HEK293 (cell line): ENCODE results near the gene ELAVL1.

Experiments used
- CTCF ChIA-PET: fragments of 350-600 bp; formaldehyde crosslinking; extraction: SDS; loops from one replicate; lab custom pipeline; 2021; ENCODE audit warnings: antibody characterized with exemption; lab: Yijun Ruan, JAX
- POLR2A ChIA-PET: fragments of 300-600 bp; formaldehyde crosslinking; extraction: SDS; loops from one replicate; lab custom pipeline; 2020; ENCODE audit warnings: antibody characterized with exemption, inconsistent platforms; lab: Yijun Ruan, JAX
- H3K27ac ChIP-seq: fragments of 200-500 bp; sonication (Bioruptor generic); 2 replicates; pipeline ENCODE4 v1.5.1; 2014; ENCODE audit warnings: low read depth, low read length, control low read depth, inconsistent platforms; ENCODE audit errors: extremely low read depth
- H3K36me3 ChIP-seq, 2 experiments: fragments of 200-500 bp in 1 of 2; sonication (Bioruptor generic) in 1 of 2; 1 replicate in 1 of 2; 2 replicates in 1 of 2; pipeline ENCODE4 v1.5.1; 2014 to 2017; ENCODE audit warnings: inconsistent platforms in 2 of 2, low read length in 2 of 2; ENCODE audit not compliant: control insufficient read depth in 2 of 2, insufficient read depth in 1 of 2
- H3K4me1 ChIP-seq: fragments of 200-500 bp; sonication (Bioruptor generic); 2 replicates; pipeline ENCODE4 v1.5.1; 2014; ENCODE audit warnings: mild to moderate bottlenecking, low read length, inconsistent platforms; ENCODE audit not compliant: control insufficient read depth, insufficient read depth
- H3K4me3 ChIP-seq: 2 replicates; pipeline ENCODE4 v1.5.1; 2011; ENCODE audit warnings: low read depth, mild to moderate bottlenecking, control low read depth, low read length, moderate library complexity
- H3K9me3 ChIP-seq: fragments of 200-500 bp; sonication (Bioruptor generic); 2 replicates; pipeline ENCODE4 v1.5.1; 2014; ENCODE audit warnings: low read depth, low read length, inconsistent platforms; ENCODE audit not compliant: control insufficient read depth, insufficient read depth
- EGR2 ChIP-seq: fragments of 450-650 bp; formaldehyde crosslinking; IDR thresholded peaks from 2 replicates; pipeline ENCODE4 v1.5.1; 2016; ENCODE audit warnings: low read depth, missing biosample characterization, missing genetic modification characterization
- GLIS1 ChIP-seq: fragments of 450-650 bp; formaldehyde crosslinking; IDR thresholded peaks from 2 replicates; pipeline ENCODE4 v1.5.1; 2016; ENCODE audit warnings: missing biosample characterization, missing genetic modification characterization
- KLF9 ChIP-seq: fragments of 450-650 bp; formaldehyde crosslinking; IDR thresholded peaks from 2 replicates; pipeline ENCODE4 v1.5.1; 2016; ENCODE audit warnings: missing biosample characterization, missing genetic modification characterization, low read depth
- SCRT1 ChIP-seq: fragments of 450-650 bp; formaldehyde crosslinking; IDR thresholded peaks from 2 replicates; pipeline ENCODE4 v1.5.1; 2016; ENCODE audit warnings: missing biosample characterization, missing genetic modification characterization, borderline replicate concordance
- SCRT2 ChIP-seq: fragments of 450-650 bp; formaldehyde crosslinking; IDR thresholded peaks from 2 replicates; pipeline ENCODE4 v1.5.1; 2016; ENCODE audit warnings: missing biosample characterization, missing genetic modification characterization
- SETDB1 ChIP-seq: IDR thresholded peaks from one replicate; pipeline ENCODE4 v1.6.1; 2017; ENCODE audit warnings: mild to moderate bottlenecking, low read length, moderate library complexity, mixed read lengths; ENCODE audit not compliant: insufficient read length
- TRIM28 ChIP-seq: IDR thresholded peaks from 2 replicates; pipeline ENCODE4 v1.6.1; 2011; ENCODE audit warnings: low read length, control low read depth, borderline replicate concordance
- ZBTB21 ChIP-seq: fragments of 450-650 bp; formaldehyde crosslinking; IDR thresholded peaks from 2 replicates; pipeline ENCODE4 v1.5.1; 2017; ENCODE audit warnings: missing biosample characterization, missing genetic modification characterization
- ZBTB6 ChIP-seq: fragments of 450-650 bp; formaldehyde crosslinking; IDR thresholded peaks from 2 replicates; pipeline ENCODE4 v1.5.1; 2017; ENCODE audit warnings: missing biosample characterization, missing genetic modification characterization
- ZFP69B ChIP-seq: fragments of 450-650 bp; formaldehyde crosslinking; IDR thresholded peaks from 2 replicates; pipeline ENCODE4 v1.5.1; 2016; ENCODE audit warnings: missing biosample characterization, missing genetic modification characterization
- ZNF16 ChIP-seq: fragments of 450-650 bp; formaldehyde crosslinking; IDR thresholded peaks from 2 replicates; pipeline ENCODE4 v1.5.1; 2016; ENCODE audit warnings: low read depth, missing biosample characterization, missing genetic modification characterization
- ZNF214 ChIP-seq: fragments of 450-650 bp; formaldehyde crosslinking; IDR thresholded peaks from 2 replicates; pipeline ENCODE4 v1.5.1; 2017; ENCODE audit warnings: missing biosample characterization, mild to moderate bottlenecking, missing genetic modification characterization, borderline replicate concordance
- ZNF274 ChIP-seq, 2 experiments: fragments of 200-500 bp in 1 of 2; fragments of 450-650 bp in 1 of 2; sonication (Bioruptor generic) in 1 of 2; formaldehyde crosslinking in 1 of 2; IDR thresholded peaks; 2 replicates each; pipeline versions ENCODE4 v1.5.1 to v1.6.1; 2014 to 2016; ENCODE audit warnings: borderline replicate concordance in 1 of 2, inconsistent platforms in 1 of 2, low read length in 1 of 2, missing biosample characterization in 1 of 2, missing genetic modification characterization in 1 of 2
- ZNF548 ChIP-seq: fragments of 450-650 bp; formaldehyde crosslinking; IDR thresholded peaks from 2 replicates; pipeline ENCODE4 v1.5.1; 2016; ENCODE audit warnings: missing biosample characterization, missing genetic modification characterization
- ZNF580 ChIP-seq: fragments of 450-650 bp; formaldehyde crosslinking; IDR thresholded peaks from 2 replicates; pipeline ENCODE4 v1.5.1; 2016; ENCODE audit warnings: missing biosample characterization, missing genetic modification characterization
- ZNF600 ChIP-seq: fragments of 450-650 bp; formaldehyde crosslinking; IDR thresholded peaks from 2 replicates; pipeline ENCODE4 v1.5.1; 2016; ENCODE audit warnings: missing biosample characterization, missing genetic modification characterization
- ZNF777 ChIP-seq: fragments of 450-650 bp; formaldehyde crosslinking; IDR thresholded peaks from 2 replicates; pipeline ENCODE4 v1.5.1; 2017; ENCODE audit warnings: missing biosample characterization, missing genetic modification characterization, borderline replicate concordance
- ZNF792 ChIP-seq: fragments of 450-650 bp; formaldehyde crosslinking; IDR thresholded peaks from 2 replicates; pipeline ENCODE4 v1.5.1; 2016; ENCODE audit warnings: missing biosample characterization, missing genetic modification characterization
- ZSCAN23 ChIP-seq: fragments of 450-650 bp; formaldehyde crosslinking; IDR thresholded peaks from 2 replicates; pipeline ENCODE4 v1.5.1; 2016; ENCODE audit warnings: missing biosample characterization, missing genetic modification characterization
- TF ChIP-seq, protein P1 (sequence below): fragments of 450-650 bp; IDR thresholded peaks from 2 replicates; pipeline ENCODE4 v1.5.1; 2018; ENCODE audit warnings: missing biosample characterization, missing genetic modification characterization

Gene ELAVL1

DNA sequence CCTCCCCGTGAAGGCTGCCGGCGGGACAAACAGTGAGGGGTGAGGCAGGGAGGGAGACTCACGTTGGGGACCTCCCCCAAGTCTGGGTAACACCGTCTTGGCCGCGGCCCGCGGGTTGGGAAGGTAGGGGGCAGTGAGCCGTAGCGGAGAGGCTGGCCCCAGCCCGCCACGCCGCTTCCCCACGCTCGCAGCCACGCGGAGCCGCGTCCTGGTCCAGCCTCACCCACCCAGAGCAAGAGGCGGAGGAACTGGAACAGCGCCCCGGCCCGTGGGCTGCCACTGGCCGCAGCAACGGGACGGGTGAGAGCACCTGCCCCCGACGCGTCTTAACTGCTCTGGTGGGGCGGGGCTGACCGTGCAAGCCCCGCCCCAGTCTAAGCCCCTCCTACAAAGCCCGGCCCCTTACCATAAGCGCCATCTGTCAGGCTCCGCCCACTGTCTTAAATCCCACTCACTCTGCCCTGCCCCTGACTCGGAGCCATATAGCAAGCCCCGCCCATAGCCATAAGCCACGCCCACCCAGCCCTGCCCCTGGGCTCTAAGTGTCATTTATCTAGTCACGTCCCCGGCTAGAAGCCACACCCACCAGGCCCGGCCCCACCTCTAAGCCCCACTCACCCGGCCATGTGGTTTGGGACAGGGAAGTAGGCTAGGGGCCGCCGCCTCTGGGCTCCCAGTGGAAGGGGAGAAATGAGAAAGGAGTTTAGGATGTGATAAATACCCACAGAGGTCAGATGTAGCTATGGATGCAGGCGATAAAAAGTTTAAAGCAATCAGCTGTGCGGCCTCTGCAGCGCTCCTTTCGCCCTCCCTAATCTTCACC is 45.0 kb upstream of the ELAVL1 start (continued):
- TF ChIP-seq GLIS1, result peak; percentile 15; the same call in 1 of the 2 replicates
- no peak for TF ChIP-seq ZNF580 (tag by site-specific recombination)
- TF ChIP-seq ZNF548 (tag by site-specific recombination), result no peak
- no peak for TF ChIP-seq ZNF16 (tag by site-specific recombination)
- TF ChIP-seq SCRT1 (tag by site-specific recombination), result no peak
- TF ChIP-seq SCRT2 (tag by site-specific recombination), result no peak
- no peak for TF ChIP-seq ZNF792 (tag by site-specific recombination)
- TF ChIP-seq ZBTB6, result no peak
- TF ChIP-seq ZFP69B (tag by site-specific recombination), result no peak
- TF ChIP-seq ZBTB21 (tag by site-specific recombination), result no peak
- no peak for TF ChIP-seq ZNF214 (tag by site-specific recombination)
- no peak for TF ChIP-seq TRIM28
- TF ChIP-seq ZNF600, result no peak
- no peak for TF ChIP-seq ZSCAN23 (tag by site-specific recombination)
- TF ChIP-seq KLF9 (tag by site-specific recombination), result peak; percentile 87
- TF ChIP-seq SETDB1, result no peak

- H3K27ac ChIP-seq, result no peak overlapping the region
- H3K9me3 ChIP-seq, result no peaks in the 10 kb centered on the region
- no peaks in the 10 kb centered on the region for H3K4me1 ChIP-seq
- no peaks in the 10 kb centered on the region for H3K36me3 ChIP-seq
- H3K4me3 ChIP-seq, result no peak overlapping the region
- ChIA-PET POLR2A (no interaction called here), CTCF (no interaction called here)
- TF ChIP-seq ZNF214 (tag by site-specific recombination) (no peak), EGR2 (tag by site-specific recombination) (peak; percentile 35; the same call in 1 of the 2 replicates)
Observed at GRCh38 chr19:8046569-8047165, 41.2 kb upstream of the ELAVL1 start.

- H3K27ac ChIP-seq, result no peak overlapping the region
- ChIA-PET POLR2A (no interaction called here), CTCF (no interaction called here)
- no peak for TF ChIP-seq ZNF777
- TF ChIP-seq ZNF274 (IDR thresholded peaks at IDR 0.05; ENCODE audit: low read length), result no peak
- no peak for TF ChIP-seq ZNF274 (tag by site-specific recombination; IDR thresholded peaks at IDR 0.05; ENCODE audit: borderline replicate concordance)
- TF ChIP-seq, protein P1, sequence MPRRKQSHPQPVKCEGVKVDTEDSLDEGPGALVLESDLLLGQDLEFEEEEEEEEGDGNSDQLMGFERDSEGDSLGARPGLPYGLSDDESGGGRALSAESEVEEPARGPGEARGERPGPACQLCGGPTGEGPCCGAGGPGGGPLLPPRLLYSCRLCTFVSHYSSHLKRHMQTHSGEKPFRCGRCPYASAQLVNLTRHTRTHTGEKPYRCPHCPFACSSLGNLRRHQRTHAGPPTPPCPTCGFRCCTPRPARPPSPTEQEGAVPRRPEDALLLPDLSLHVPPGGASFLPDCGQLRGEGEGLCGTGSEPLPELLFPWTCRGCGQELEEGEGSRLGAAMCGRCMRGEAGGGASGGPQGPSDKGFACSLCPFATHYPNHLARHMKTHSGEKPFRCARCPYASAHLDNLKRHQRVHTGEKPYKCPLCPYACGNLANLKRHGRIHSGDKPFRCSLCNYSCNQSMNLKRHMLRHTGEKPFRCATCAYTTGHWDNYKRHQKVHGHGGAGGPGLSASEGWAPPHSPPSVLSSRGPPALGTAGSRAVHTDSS (tag by site-specific recombination), result no peak
- no peaks in the 10 kb centered on the region for H3K36me3 ChIP-seq
- no peaks in the 10 kb centered on the region for H3K4me1 ChIP-seq
- H3K4me3 ChIP-seq, result no peak overlapping the region
- H3K9me3 ChIP-seq, result no peaks in the 10 kb centered on the region
Observed at GRCh38 chr19:8045872-8046568, 40.6 kb upstream of the ELAVL1 start.
